ENCODE measurements around the gene TMEM247.
"Not testable (repeated sequence)": the region's sequence is repeated elsewhere in the genome, so short reads cannot be mapped to it uniquely, and the experiment has no call there.

DNA sequence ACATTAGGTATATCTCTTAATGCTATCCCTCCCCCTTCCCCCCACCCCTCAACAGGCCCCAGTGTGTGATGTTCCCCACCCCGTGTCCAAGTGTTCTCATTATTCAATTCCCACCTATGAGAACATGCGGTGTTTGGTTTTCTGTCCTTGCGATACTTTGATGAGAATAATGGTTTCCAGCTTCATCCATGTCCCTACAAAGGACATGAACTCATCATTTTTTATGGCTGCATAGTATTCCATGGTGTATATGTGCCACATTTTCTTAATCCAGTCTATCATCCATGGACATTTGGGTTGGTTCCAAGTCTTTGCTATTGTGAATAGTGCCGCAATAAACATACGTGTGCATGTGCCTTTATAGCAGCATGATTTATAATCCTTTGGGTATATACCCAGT, 7.2 kb upstream of the TMEM247 start:
- TF ChIP-seq, protein P1, sequence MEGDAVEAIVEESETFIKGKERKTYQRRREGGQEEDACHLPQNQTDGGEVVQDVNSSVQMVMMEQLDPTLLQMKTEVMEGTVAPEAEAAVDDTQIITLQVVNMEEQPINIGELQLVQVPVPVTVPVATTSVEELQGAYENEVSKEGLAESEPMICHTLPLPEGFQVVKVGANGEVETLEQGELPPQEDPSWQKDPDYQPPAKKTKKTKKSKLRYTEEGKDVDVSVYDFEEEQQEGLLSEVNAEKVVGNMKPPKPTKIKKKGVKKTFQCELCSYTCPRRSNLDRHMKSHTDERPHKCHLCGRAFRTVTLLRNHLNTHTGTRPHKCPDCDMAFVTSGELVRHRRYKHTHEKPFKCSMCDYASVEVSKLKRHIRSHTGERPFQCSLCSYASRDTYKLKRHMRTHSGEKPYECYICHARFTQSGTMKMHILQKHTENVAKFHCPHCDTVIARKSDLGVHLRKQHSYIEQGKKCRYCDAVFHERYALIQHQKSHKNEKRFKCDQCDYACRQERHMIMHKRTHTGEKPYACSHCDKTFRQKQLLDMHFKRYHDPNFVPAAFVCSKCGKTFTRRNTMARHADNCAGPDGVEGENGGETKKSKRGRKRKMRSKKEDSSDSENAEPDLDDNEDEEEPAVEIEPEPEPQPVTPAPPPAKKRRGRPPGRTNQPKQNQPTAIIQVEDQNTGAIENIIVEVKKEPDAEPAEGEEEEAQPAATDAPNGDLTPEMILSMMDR (IDR thresholded peaks at IDR 0.05): not testable (repeated sequence)
- not testable (repeated sequence) for TF ChIP-seq POLR2A (IDR thresholded peaks at IDR 0.05)
